Effector memory CD4-positive, alpha-beta T cell (primary cell): Measurements from ENCODE around the gene TENM4.

Experiments
- DNase-seq, 3 donors: peaks; one replicate each; pipeline ENCODE4 v3.0.0-alpha.2; 2020
- H3K27ac ChIP-seq: 2 replicates; pipeline ENCODE4 v1.7.0; 2013; ENCODE audit warnings: mild to moderate bottlenecking, low read length, moderate library complexity; ENCODE audit not compliant: insufficient read depth, poor library complexity, severe bottlenecking
- H3K27me3 ChIP-seq: replicated peaks from 2 replicates; pipeline ENCODE4 v1.7.0; 2013; ENCODE audit warnings: mild to moderate bottlenecking, low read length; ENCODE audit not compliant: insufficient read depth, control insufficient read depth, poor library complexity, severe bottlenecking
- H3K36me3 ChIP-seq: 2 replicates; pipeline ENCODE4 v1.7.0; 2013; ENCODE audit warnings: mild to moderate bottlenecking, low read length, moderate library complexity; ENCODE audit not compliant: control insufficient read depth, insufficient read depth
- H3K4me1 ChIP-seq: 2 replicates; pipeline ENCODE4 v1.7.0; 2013; ENCODE audit warnings: low read length, mild to moderate bottlenecking; ENCODE audit not compliant: control insufficient read depth, insufficient read depth, poor library complexity, severe bottlenecking
- H3K4me3 ChIP-seq: 2 replicates; pipeline ENCODE4 v1.7.0; 2013; ENCODE audit warnings: low read length, low read depth, mild to moderate bottlenecking; ENCODE audit not compliant: insufficient read depth, poor library complexity, severe bottlenecking
- H3K9me3 ChIP-seq: 2 replicates; pipeline ENCODE4 v1.7.0; 2013; ENCODE audit warnings: mild to moderate bottlenecking, low read length, moderate library complexity; ENCODE audit not compliant: control insufficient read depth

Gene TENM4

DNA sequence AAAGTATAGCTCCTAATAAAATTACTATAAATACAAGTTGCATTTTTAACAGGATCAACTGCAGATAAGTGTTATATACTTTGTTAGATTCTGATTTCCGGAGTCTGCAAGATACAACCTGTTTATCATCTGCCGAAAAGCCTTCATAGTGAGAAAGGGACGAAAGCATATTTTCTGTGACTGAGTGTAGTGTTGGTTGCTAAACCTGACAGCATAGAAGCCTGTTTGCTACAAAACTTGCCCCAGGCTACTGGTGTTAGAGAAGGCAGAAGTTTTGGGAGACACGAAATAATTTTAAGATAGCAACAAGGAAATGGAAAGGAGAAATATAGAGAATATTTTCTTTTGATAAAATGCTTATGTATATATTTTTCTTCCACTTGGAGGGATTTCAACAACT is 622.6 kb downstream of the TENM4 start:
- H3K4me3 ChIP-seq = no peak overlapping the region
- DNase-seq = no peak
- no peaks in the 10 kb centered on the region for H3K9me3 ChIP-seq

DNA sequence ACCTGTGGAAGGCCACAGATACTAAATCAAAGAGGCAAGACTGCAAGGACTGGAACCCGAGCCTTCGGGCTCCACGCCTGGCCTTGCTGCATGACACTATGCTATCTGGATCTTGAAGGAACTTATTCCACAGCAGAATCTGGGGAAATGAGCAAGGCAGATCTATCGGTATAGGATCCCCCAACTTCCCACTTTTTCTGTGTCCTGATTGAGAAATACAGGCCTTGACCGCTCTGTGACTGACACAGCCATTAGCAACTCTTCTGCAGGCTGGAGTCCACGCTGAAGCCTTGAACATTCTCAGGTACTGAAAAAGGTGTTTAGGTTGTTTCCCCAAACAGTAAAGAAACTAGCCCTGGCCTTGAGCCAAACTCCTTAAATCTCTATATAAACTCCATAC is 625.0 kb downstream of the TENM4 start:
- Histone ChIP-seq H3K27ac (no peak overlapping the region), H3K36me3 (no peaks in the 10 kb centered on the region), H3K4me3 (no peak overlapping the region), H3K27me3 (no peaks in the 10 kb centered on the region), H3K9me3 (no peaks in the 10 kb centered on the region), H3K4me1 (no peaks in the 10 kb centered on the region)
- DNase-seq = no peak

More for the DNA sequence above, 622.6 kb downstream of the TENM4 start:
- Histone ChIP-seq H3K36me3 (no peaks in the 10 kb centered on the region), H3K27me3 (no peaks in the 10 kb centered on the region), H3K4me1 (no peaks in the 10 kb centered on the region), H3K27ac (no peak overlapping the region)

DNA sequence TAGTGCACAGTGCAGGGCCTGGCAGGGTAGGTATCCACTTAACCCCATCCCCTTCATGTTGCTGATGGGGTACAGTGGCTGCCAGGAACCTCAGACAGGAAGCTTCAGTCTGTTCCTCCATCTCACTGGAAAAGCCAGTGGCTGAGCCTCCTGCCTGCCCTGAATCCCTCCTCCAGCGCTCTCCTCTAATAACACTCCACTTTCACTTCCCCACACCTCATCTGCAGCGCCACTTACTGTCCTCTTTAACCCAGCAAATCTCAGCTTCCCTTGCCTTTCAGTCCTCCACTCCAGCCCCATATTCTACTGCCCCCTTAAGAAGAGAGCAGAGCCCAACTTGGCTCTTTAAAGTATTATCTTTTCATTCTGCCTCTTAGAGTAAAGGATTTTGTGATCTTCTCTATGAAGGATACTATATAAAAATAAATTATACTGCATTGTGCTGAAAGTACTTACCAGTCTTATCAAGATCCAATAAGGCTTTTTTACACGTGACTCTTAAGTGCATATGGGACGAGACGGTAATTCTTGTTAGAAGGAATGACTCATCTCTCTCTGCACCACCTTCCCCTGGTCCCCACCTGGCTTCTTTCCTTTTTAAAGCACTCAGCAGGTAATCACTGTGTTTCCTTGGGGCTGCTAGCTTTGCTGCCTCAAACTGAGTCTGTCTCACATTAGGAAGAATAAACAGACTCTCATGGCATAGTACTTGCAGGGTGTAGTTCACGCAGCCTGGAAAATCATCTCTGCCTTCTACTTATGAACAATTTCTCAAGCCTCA is 628.1 kb downstream of the TENM4 start:
- Histone ChIP-seq H3K27ac (no peak overlapping the region), H3K9me3 (no peaks in the 10 kb centered on the region), H3K36me3 (no peaks in the 10 kb centered on the region), H3K4me3 (no peak overlapping the region), H3K4me1 (no peaks in the 10 kb centered on the region), H3K27me3 (no peaks in the 10 kb centered on the region)
- DNase-seq = no peak

- Histone ChIP-seq H3K27me3 (peaks cover 3% of the 10 kb centered on the region), H3K4me3 (no peak overlapping the region), H3K36me3 (no peaks in the 10 kb centered on the region), H3K9me3 (no peaks in the 10 kb centered on the region), H3K4me1 (no peaks in the 10 kb centered on the region), H3K27ac (no peak overlapping the region)
- DNase-seq = no peak
These were observed 630.2 kb downstream of the TENM4 start for GRCh38 chr11:78810559-78811009.

DNA sequence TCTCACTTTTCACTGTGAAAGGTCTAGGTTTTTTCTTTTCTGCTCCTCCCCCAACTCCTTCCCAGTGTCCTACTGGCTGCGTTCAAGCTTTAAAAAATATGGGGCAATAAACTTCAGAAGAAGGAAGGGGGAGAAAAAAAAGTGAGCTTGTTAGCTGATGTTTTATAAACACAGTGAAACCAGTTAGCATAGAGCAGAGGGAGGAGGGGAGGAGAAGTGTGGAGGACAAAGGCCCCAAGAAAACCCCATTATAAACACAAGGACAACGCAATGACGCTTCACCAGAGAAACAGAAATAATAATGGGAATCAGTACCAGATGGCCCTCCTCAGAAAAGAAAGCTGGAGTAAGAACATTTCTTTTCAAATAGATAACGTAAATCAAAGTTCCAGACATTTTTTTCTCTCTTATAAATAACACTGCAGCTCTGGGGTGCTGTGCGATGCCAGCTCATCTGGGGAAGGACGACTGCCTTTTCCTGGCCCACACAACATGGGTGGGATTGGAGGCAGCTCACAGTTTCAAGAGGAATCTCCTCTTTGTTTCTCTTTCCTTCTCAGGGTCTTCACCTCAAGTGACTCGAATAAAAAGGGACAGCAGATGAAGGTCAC is 630.8 kb downstream of the TENM4 start:
- Histone ChIP-seq H3K9me3 (no peaks in the 10 kb centered on the region), H3K4me3 (no peak overlapping the region), H3K36me3 (no peaks in the 10 kb centered on the region), H3K27ac (no peak overlapping the region), H3K27me3 (peaks cover 3% of the 10 kb centered on the region), H3K4me1 (no peaks in the 10 kb centered on the region)
- DNase-seq = no peak

GRCh38 chr11:78808923-78809322 is 631.9 kb downstream of the TENM4 start:
- H3K36me3 ChIP-seq = no peaks in the 10 kb centered on the region
- no peaks in the 10 kb centered on the region for H3K4me1 ChIP-seq
- DNase-seq = no peak
- H3K27me3 ChIP-seq = peaks cover 3% of the 10 kb centered on the region
- no peak overlapping the region for H3K4me3 ChIP-seq
- H3K9me3 ChIP-seq = no peaks in the 10 kb centered on the region
- no peak overlapping the region for H3K27ac ChIP-seq

DNA sequence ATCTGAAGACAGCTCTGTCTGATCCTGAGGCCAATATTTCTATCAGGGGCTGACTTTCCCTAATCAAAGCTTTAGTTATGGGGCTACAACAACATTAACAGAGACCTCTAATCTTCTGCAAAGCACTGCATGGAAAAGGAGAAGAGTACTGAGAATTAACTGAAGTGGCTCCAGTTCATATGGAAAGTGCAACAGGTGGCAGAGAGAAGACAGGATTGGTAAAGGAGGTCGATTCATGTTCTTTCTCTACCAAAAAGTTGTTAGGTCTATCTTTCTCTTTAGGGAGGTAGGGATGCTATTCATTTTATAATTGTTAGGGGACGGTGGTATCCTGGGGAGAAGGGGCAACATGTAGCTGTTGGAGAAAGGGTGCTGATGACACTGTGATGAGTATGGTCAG is 633.5 kb downstream of the TENM4 start:
- Histone ChIP-seq H3K27me3 (peaks cover 3% of the 10 kb centered on the region), H3K4me1 (no peaks in the 10 kb centered on the region), H3K9me3 (no peaks in the 10 kb centered on the region), H3K27ac (no peak overlapping the region), H3K4me3 (no peak overlapping the region), H3K36me3 (no peaks in the 10 kb centered on the region)
- no peak for DNase-seq

GRCh38 chr11:78806214-78807004 is 634.4 kb downstream of the TENM4 start:
- Histone ChIP-seq H3K9me3 (no peaks in the 10 kb centered on the region), H3K4me3 (no peak overlapping the region), H3K27me3 (peaks cover 3% of the 10 kb centered on the region), H3K36me3 (no peaks in the 10 kb centered on the region), H3K27ac (no peak overlapping the region), H3K4me1 (no peaks in the 10 kb centered on the region)
- no peak for DNase-seq

DNA sequence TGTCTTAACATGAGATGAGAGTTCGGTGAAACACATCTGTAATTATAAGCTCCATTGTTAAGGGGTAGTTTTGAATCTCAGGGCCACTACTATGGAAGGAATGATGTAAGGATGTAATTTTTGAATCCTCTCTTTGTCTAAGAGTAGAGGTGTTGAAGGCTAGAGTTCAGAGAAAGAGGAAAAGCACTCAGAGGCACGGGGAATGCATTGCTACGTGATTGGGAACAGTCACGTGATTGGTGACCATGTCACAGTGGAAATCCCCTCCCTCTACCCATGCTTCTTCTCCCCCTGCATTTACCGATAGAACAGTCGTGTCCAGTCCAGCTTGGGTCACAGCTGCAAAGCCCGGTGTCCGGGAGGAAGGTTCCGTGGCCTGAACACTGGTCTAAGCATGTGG is 635.8 kb downstream of the TENM4 start:
- H3K27me3 ChIP-seq = peaks cover 3% of the 10 kb centered on the region
- H3K4me1 ChIP-seq = no peaks in the 10 kb centered on the region
- no peak for DNase-seq
- H3K36me3 ChIP-seq = no peaks in the 10 kb centered on the region
- no peak overlapping the region for H3K27ac ChIP-seq
- no peaks in the 10 kb centered on the region for H3K9me3 ChIP-seq
- no peak overlapping the region for H3K4me3 ChIP-seq

DNA sequence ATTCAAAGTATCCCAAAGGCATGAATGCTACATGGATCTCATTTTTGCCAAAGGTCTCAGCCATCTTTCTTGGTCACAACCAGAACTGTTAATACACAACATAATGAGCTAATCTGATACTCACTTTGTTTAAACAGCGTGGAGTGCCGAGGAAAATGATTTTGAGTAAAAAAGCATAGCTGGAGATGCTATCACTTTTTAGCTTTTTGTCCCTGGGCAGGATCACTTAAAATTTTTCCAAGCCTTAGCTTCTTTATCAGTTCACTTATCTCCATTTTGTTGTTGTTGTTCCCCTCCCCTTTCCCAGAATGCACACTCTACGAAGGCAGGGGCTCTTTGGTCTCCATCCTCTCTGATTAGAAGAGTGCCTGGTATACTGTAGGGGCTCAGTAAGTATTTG is 636.8 kb downstream of the TENM4 start:
- Histone ChIP-seq H3K27me3 (peaks cover 3% of the 10 kb centered on the region), H3K4me3 (no peak overlapping the region), H3K4me1 (no peaks in the 10 kb centered on the region), H3K27ac (no peak overlapping the region), H3K9me3 (no peaks in the 10 kb centered on the region), H3K36me3 (no peaks in the 10 kb centered on the region)
- no peak for DNase-seq
